Fibroblast of villous mesenchyme (primary cell): ENCODE data around the gene KCNIP1. TPM values are rescaled to one million over a fixed set of nuclear protein-coding genes. Genes with fewer than 3 reads are reported as not detected.
"Not testable (repeated sequence)": the region's sequence is repeated elsewhere in the genome, so short reads cannot be mapped to it uniquely, and the experiment has no call there.

Experiments used
- DNase-seq: peaks from one replicate; pipeline ENCODE4 v3.0.0-alpha.2; 2010; ENCODE audit warnings: low read depth
- H3K4me3 ChIP-seq: 2 replicates; pipeline ENCODE4 v1.5.1; 2011; ENCODE audit warnings: low read depth, mild to moderate bottlenecking, low read length
- total RNA-seq: library from RNA; depleted of rRNA; stranded (reverse); fragments of >200 nt; gene quantifications from 2 replicates; pipeline ENCODE4 v1.2.3, GENCODE V29; 2012
- TF ChIP-seq, protein P1 (sequence below): IDR thresholded peaks from 2 replicates; pipeline ENCODE4 v1.5.1; 2012; ENCODE audit warnings: low read depth, mild to moderate bottlenecking, low read length; ENCODE audit not compliant: insufficient read depth

KCNIP1 gene
- total RNA-seq, 1 donor = not detected

DNA sequence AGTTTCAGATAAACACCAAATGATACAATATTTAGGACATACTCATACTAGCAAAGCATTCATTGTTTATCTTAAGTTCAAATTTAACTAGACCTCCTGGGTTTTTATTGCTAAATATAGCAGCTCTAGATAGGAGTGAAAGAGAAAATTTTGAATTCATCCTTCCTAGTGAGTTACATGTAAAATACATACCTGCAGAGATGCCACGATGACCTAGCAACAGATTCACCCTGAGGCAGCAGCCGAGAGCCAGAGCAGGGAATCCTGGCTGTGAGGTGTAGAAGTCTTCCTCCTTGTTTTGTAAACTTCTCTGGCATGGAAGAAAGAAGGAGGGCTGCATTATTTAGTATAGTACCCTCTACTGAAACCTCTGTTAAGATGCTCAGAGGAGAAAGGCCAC is 253.8 kb downstream of the KCNIP1 start:
- TF ChIP-seq, protein P1, sequence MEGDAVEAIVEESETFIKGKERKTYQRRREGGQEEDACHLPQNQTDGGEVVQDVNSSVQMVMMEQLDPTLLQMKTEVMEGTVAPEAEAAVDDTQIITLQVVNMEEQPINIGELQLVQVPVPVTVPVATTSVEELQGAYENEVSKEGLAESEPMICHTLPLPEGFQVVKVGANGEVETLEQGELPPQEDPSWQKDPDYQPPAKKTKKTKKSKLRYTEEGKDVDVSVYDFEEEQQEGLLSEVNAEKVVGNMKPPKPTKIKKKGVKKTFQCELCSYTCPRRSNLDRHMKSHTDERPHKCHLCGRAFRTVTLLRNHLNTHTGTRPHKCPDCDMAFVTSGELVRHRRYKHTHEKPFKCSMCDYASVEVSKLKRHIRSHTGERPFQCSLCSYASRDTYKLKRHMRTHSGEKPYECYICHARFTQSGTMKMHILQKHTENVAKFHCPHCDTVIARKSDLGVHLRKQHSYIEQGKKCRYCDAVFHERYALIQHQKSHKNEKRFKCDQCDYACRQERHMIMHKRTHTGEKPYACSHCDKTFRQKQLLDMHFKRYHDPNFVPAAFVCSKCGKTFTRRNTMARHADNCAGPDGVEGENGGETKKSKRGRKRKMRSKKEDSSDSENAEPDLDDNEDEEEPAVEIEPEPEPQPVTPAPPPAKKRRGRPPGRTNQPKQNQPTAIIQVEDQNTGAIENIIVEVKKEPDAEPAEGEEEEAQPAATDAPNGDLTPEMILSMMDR = no peak
- DNase-seq = no peak
- H3K4me3 ChIP-seq = no peak overlapping the region

GRCh38 chr5:170758481-170758880 is 254.7 kb downstream of the KCNIP1 start:
- H3K4me3 ChIP-seq = no peak overlapping the region
- no peak for DNase-seq
- TF ChIP-seq, protein P1 = no peak

GRCh38 chr5:170760113-170760512 is 256.3 kb downstream of the KCNIP1 start:
- DNase-seq = no peak
- H3K4me3 ChIP-seq = no peak overlapping the region
- TF ChIP-seq, protein P1 = no peak

GRCh38 chr5:170761048-170761707 is 257.4 kb downstream of the KCNIP1 start:
- TF ChIP-seq, protein P1 = no peak
- no peak for DNase-seq
- no peak overlapping the region for H3K4me3 ChIP-seq

DNA sequence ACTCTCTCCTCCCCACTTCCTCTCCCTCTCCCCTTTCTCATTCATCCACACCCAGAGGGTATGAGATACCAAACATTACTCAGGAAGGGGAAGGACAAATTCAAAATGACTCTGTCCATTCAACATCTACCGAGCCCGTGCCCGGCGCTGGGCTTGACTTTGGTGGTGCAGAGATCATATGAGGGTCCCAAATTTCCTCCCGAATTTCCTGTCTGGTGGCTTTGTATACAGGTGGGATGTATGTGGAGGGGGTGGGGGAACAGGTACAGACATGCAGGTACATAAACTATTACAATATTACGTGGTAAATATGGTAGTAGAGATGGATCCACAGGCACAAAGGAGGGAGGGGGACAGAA is 257.9 kb downstream of the KCNIP1 start:
- H3K4me3 ChIP-seq = no peak overlapping the region
- TF ChIP-seq, protein P1 = no peak
- DNase-seq = no peak

- not testable (repeated sequence) for DNase-seq, H3K4me3 ChIP-seq
These were observed 258.5 kb downstream of the KCNIP1 start for GRCh38 chr5:170762298-170762697.

- DNase-seq, H3K4me3 ChIP-seq: not testable (repeated sequence)
These were observed 262.0 kb downstream of the KCNIP1 start for GRCh38 chr5:170765868-170766267.

- TF ChIP-seq, protein P1 = no peak
- no peak overlapping the region for H3K4me3 ChIP-seq
- no peak for DNase-seq
These were observed 265.4 kb downstream of the KCNIP1 start for GRCh38 chr5:170769246-170769645.
